GM21381 (cell line): Measurements from ENCODE around the gene CFHR5.
"Not testable (repeated sequence)": the region's sequence is repeated elsewhere in the genome, so short reads cannot be mapped to it uniquely, and the experiment has no call there.

Experiments
- ATAC-seq: cut with Tn5 transposase; IDR thresholded peaks from one replicate; pipeline ENCODE4 v1.9.1; 2021; ENCODE audit warnings: mild to moderate bottlenecking, moderate library complexity; ENCODE audit not compliant: unreplicated experiment

CFHR5 gene

DNA sequence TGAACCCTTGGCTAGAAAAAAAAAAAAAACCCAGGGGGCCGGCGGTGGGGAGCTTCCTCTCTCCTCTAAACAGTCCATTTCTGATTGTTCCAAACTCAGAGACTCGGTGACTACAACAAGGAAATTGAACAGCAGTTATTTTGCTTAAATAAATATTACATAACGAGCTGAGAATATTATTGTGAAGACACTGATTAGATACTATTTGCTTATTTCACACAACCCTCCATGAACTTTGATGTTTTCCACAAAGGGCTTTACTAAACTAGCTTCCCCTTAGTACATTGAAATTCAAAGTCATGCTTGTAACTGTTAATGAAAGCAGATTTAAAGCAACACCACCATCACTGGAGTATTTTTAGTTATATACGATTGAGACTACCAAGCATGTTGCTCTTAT, at the start of gene CFHR5:
Gene CFHR5, plus strand, starts transcription at position 279 of the 400 bp plus-strand sequence. Its CDS starts 109 bp downstream, at position 388.
- ATAC-seq = no peak

DNA sequence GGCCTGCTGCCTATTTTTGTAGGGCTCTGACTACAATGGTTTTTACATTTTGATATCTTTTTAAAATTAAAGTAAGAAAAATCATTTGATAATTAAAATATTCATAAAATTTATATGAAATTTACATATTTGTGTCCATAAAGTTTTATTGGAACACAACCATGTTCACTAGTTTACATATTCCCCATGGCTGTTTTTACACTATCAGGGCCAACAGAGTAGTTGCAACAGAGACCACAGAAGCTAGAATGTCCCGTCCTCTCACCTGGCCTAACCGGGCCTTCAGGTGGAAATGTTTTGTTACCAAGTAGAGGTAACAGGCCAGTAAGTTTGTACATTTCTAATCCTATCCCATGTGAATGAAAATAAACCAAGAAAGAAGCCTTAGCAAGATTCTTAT, 44.5 kb upstream of the CFHR5 start:
- not testable (repeated sequence) for ATAC-seq

DNA sequence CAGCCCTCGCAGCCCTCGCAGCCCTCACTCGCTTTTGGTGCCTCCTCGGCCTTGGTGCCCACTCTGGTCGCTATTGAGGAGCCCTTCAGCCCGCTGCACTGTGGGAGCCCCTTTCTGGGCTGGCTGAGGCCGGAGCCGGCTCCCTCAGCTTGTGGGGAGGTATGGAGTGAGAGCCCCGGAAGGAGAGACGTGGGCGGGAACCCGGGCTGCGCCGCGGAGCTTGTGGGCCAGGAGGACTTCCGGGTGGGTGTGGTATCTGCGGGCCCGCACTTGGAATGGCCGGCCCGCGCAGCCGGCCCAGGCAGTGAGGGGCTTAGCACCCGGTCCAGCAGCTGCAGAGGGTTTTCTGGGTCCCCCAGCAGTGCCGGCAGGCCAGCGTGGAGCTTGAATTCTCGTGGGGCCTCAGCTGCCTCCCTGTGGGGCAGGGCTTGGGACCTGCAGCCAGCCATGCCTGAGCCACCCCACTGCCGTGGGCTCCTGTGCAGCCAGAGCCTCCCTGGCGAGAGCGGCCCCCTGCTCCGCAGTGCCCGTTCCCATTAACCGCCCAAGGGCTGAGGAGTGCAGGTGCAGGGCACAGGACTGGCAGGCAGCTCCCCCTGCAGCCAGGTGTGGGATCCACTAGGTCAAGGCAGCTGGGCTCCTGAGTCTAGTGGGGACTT, 43.7 kb upstream of the CFHR5 start:
- ATAC-seq = no peak

DNA sequence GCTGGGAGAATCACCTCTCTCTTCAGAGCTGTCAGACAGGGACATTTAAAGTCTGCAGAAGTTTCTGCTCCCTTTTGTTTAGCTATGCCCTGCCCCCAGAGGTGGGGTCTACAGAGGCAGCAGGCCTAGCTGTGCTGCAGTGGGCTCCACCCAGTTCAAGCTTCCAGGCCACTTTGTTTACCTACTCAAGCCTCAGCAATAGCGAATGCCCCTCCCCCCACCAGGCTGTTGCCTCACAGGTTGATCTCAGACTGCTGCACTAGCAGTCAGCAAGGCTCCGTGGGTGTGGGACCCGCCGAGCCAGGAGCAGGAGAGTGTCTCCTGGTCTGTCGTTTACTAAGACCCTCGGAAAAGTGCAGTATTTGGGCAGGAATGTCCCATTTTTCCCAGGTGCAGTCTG, 35.9 kb upstream of the CFHR5 start:
- ATAC-seq = not testable (repeated sequence)

DNA sequence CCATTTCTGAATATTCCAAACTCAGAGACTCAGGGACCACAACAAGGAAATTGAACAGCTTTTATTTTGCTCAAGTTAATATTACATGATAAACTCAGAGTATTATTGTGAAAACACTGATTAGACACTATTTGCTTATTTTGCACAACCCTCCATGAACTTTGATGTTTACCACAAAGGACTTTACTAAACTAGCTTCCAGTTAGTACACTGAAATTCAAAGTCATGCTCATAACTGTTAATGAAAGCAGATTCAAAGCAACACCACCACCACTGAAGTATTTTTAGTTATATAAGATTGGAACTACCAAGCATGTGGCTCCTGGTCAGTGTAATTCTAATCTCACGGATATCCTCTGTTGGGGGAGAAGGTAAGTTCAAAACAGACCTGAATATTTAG, 33.8 kb upstream of the CFHR5 start, which contains the start of gene CFHR2:
Gene CFHR2, plus strand, starts transcription at position 171 of the 400 bp plus-strand sequence. Its CDS starts 143 bp downstream, at position 314.
- not testable (repeated sequence) for ATAC-seq

DNA sequence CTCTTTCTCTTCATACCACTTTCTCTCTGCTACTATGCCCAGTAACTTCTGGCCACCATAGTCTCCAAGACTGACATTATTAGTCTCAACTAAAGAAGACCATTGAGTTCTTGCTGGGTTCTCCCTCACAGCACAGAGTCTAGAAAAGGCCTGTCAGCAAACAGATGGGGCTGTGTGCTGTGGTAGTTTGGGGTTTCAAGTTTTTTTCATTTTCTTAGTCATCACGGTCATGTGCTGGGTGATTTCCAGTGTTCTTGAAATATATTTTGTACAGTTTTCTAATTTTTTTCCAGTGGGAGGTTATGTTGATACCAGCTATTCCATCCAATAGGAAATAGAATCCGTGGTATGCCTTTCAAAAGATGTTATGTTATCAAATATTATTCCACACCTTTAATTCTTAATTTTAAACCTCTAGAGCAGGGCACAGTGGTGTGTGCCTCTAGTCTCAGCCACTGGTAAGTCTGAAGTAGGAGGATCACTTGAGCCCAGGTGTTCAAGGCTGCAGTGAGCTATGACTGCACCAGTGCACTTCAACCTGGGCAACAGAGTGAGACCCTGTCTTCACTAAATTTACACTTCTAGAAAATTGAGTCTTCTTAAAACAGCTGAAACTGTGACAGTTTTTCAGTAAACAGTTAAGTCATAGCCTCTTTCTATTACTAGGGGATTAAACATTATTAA, 25.5 kb upstream of the CFHR5 start:
- peak; percentile 77 for ATAC-seq

DNA sequence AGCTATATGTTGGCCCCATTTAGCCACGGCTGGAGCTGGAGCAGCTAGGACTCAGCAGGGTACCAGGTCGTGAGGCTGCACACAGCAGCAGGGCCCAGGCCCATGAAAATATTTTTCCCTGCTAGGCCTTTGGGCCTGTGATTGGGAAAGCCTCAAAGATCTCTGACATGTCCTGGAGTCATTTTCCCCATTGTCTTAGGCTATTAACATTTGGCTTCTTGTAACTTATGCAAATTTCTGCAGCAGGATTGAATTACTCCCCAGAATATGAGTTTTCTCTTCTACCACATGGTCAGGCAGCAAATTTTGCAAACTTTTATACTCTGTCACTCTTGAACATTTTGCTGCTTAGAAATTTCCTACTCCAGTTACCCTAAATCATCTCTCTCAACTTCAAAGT, 22.6 kb upstream of the CFHR5 start:
- no peak for ATAC-seq

DNA sequence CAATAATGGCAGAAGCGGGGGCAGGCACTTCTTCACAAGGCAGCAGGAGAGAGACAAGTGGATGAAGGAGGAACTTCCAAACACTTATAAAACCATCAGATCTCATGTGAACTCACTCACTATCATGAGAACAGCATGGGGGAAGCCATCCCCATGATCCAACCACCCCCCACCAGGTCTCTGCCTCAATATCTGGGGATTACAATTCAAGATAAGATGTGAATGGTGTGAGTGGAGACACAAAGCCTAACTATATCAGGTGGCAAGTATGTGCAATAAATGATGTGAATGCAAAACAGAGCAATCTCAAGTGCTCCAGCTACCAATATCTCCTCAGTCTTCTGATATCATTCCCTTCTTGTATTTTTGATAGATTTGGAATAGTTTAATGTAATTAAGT, 21.4 kb upstream of the CFHR5 start:
- ATAC-seq = no peak

DNA sequence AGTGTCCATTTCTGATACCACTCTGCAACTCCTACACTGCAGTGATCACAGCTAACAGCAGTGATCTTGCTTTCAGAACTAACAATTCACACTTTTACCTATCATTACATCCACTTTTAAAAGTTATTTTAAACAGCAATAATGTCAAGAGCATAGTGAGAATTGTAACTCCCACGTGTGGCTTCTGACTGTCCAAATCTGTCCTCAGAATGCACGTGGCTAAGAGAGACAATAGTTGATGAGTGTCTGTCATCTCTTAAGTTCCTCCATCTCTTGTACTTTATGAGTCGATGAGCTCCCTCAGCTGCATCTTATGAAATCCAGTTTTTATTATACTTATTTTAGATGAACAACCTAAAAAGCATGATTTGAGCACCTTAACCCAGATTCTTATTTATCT, 16.5 kb upstream of the CFHR5 start:
- no peak for ATAC-seq

DNA sequence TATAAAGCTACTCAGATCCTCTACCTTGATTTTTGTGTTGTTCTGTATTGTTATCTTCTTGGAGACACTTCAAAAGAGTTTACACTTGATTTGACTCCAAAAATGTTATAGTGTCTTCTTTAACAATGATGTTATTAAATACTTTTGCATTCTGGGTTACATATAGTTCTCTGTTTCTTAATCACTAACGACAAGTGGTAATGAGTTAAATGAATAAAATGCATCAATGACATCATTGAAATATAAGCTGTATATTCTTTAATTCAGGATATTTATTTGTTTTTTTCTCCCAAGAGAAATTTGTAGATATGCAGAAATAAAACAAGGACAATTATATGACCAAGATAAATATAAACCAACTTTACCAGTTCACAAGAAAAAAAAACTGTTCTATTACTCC, 7.2 kb upstream of the CFHR5 start:
- ATAC-seq = no peak

DNA sequence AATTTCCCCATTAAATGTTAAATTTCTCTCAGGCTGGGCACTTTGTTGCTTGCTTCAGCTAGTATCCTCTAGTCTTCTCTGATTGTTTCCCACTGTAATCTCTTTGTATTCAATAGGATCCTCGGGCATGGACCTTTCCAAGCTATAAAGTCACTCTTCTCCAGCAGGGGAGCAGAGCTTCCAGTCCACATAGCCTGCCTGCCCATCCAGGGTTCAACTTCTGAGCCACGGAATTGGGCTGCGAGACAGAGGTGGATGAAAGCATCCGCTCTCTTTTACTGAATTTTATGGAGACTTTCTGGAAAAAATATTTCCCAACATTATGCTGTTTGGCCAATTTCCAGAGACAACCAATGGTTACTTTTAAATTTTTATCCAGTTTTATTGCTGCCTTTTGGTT, 1.1 kb upstream of the CFHR5 start:
- no peak for ATAC-seq

DNA sequence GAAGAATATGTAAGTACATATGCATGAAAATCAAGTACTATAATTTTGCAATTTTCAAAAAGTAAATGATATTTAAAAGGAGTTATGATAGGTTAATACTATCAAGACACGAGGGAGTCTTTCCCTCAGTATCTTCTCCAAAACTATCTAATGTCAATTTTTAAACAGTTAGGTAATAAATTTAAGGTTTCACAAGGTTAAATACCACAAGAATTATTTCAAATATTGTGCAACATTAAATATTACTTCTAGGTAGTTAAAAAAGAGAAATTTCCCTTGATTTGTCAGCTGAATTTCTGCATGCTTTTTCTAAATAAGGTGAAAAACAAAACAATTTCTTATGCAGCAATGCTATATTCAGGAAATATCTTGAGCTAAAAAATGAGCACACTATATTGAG, 3.5 kb downstream of the CFHR5 start:
- no peak for ATAC-seq

DNA sequence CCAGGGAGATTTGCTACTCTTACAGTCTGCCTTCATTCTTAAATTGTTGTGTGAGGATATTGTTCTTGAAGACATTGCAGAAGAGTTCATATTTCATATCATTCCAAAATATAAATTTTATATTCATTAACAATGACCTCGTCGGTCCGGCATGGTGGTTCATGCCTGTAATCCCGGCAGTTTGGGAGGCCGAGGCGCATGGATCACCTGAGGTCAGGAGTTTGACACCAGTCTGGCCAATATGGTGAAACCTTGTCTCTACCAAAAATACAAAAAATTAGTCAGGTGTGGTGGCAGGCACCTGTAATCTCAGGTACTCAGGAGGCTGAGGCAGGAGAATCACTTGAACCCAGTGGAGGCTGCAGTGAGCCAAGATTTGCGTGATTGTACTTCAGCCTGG, 4.9 kb downstream of the CFHR5 start:
- not testable (repeated sequence) for ATAC-seq

DNA sequence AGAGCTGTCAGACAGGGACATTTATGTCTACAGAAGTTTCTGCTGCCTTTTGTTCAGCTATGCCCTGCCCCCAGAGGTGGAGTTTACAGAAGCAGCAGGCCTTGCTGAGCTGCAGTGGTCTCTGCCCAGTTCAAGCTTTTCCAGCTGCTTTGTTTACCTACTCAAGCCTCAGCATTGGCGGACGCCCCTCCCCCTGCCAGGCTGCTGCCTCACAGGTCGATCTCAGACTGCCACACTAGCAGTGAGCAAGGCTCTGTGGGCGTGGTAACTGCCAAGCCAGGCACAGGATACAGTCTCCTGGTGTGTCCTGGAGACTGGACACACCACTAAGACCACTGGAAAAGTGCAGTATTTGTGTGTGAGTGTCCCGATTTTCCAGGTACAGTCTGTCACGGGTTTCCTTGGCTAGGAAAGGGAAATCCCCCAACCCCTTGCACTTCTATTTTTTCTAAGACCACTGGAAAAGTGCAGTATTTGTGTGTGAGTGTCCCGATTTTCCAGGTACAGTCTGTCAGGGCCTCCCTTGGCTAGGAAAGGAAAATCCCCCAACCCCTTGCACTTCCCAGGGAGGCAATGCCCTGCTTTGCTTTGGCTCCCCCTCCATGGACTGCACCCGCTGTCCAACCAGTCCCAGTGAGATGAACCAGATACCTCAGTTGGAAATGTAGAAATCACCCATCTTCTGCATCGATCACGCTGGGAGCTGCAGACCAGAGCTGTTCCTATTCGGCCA, 14.7 kb downstream of the CFHR5 start:
- not testable (repeated sequence) for ATAC-seq

DNA sequence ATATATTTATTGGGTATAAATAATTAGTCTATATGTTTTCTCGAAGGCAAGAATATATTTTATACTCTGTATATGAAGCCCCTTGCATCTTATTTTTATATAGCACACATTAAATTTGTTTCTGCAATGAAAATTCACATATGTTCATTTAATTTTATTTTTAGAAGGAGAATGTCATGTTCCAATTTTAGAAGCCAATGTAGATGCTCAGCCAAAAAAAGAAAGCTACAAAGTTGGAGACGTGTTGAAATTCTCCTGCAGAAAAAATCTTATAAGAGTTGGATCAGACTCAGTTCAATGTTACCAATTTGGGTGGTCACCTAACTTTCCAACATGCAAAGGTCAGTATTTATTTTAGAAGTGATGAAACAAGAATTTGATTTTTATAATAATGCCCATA, 16.6 kb downstream of the CFHR5 start:
- ATAC-seq = no peak

DNA sequence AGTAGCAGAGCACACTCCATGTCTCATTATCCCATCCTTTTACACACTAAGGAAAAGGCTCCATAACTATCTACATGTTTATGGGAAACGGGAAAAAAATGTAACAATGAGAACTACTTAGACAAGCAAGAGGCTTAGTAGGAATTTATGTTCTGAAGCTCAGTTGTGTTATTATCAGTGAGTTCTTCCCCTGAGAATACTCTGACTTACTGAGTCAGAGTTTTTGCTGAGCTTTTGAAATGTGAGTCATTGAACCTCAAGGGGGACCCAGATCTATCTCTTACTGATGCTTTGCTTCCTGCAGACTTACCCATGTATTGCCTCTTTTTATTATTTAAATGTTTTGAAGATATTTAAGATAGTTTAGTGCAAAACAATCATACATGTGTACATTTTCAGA, 20.1 kb downstream of the CFHR5 start:
- no peak for ATAC-seq

DNA sequence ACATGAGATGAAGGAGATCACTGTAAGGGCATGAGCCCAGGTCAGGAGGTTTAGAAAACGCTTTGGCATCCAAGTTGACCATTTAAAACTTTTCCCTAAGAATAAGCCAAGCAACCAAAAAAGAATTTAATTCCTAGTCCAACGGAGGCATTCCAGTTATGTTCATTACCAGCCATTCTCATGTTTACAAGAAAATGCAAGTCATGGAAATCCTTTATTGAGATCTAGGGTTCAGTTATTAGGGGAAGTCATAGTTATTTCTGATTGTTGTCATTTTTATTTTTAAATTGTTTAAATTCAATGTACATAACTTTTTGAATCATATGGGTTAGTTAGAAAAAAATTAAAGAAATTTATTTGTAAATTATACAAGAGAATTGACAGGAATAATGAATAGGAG, 24.5 kb downstream of the CFHR5 start:
- no peak for ATAC-seq

DNA sequence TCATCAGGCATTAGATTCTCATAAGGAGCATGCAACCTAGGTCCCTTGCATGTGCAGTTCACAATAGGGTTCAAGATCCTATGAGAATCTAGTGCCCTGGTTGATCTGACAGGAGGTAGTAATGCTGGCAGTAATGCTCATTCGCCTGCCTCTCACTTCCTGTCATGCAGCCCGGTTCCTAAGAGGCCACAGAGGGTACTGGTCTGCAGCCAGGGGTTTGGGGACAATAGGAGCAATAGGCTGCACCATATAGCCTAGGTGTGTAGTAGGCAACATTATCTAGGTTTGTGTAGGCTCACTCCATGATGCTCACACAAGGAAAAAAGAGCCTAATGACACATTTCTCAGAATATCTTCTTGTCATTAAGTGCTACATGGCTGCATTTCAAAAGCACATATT, 25.8 kb downstream of the CFHR5 start:
- ATAC-seq = no peak

DNA sequence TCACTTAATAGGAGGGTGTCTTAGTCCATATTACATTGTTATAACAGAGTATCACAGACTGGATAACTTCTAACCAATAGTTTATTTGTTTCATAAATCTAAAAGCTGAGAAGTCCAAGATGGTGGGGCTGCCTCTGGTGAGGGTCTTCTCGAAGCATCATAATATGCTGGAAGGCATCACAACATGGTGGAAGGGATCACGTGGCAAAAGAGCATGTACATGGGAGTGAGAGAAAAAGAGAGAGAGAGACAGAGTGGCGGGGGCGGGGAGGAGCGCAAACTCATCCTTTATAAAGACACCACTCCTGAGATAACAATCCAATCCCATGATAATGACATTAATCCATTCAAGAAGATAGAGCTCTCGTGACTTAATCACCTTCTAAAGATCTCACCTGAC, 31.5 kb downstream of the CFHR5 start:
- ATAC-seq = no peak

DNA sequence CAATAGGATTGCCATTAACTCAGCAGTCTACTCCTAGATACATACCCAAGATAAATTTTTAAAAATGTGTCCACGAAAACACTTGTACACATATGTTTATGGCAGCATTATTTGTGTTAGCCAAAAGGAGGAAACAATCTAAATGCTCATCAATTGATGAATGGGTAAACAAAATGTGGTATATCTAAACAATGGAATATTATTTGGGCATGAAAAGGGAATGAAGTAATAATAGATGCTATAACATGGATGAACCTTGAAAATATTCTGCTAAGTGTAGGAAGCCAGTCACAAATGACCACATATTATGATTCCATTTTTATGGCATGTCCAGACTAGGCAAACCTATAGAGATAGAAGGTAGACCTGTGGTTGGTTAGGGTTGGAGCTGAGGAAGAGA, 34.3 kb downstream of the CFHR5 start:
- ATAC-seq = no peak

DNA sequence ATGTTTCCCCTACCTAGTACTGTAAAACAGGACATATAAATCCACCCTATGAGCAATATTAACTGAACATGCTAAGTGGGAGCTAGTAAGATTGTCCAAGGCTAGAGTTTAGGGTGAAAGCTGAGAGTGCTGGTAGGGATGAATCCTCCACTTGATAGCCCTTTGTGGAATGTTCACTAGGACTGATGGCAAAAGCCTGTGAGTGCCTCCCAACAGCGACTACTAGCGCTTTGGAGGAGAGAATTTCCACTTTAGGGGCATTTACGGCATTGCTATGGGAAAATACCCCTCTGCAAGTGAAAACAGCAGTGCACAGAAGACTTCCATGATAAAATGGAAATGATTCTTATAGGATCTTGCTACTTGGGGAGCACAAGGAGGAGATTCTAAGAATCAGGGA, 35.9 kb downstream of the CFHR5 start:
- no peak for ATAC-seq

DNA sequence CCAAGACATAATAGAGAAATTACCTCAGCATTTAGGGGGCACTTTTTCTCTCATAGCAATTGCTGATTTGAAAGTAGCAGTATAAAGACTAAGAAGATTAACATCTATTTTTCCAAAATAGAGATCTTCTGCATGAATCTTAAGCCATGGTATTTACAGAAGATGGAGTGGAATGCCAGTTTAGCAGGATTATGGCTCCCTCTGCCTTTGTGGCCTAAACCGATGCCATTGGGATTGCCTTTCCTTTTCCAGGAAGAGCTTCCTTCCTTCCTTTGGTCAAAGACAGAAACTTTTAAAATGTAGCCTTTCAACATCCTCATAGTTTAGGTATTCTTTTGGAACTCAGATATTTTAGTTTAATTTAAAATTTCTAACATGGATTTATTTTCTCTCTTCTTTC, 39.4 kb downstream of the CFHR5 start:
- no peak for ATAC-seq
